ENCODE results near the gene EBF3. TPM values are rescaled to one million over a fixed set of nuclear protein-coding genes. Genes with fewer than 3 reads are reported as not detected.

Gene EBF3
- total and polyA plus RNA-seq, 3 experiments from 2014 or later: not detected

DNA sequence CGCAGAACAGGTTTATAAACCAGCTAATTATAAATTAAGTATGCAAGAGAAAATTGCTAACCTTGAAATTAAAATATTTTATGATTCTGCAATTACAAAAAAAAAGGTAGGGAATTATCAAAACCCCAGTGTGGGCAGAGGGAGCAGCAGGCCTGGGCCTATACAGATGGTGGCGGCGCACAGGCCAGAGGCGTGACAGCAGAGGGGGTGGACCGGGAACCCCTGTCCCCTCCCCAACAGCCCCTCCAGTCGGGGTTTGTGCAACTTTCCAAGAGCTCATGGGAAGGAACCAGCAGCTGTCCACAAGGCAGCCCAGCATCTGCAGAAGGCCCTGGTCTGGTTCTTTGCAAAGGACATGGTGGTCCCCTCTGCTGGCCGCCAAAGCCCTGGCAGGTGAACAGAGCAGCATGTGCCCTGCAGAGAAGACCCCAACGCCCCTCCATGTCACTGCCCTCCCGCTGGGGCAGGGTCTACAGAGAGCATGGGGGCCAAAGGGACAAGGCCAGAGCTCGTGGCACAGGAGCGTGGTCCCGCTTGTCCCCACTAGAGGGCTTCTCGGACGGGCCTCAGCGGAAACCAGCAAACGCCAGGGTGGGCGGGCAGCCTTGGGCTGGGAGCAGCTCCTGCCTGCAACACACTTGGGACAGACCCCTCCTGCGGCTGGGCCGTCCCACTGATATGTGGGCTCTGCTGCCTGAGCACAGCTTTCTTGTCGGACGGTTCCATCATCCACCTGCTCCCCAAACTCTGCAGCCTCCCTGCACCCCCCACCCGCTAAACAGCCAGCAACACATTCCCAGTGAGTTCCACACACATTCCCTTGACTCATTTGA lies 75.1 kb downstream of the EBF3 start:
- DNase-seq: peak in 3 of 5 donors; percentile 5 to 58 (median 14)
- Mint-ChIP-seq H3K4me1 (no peaks in the 10 kb centered on the region), H3K9me3 (no peaks in the 10 kb centered on the region), H3K4me3 (no peak overlapping the region), H3K36me3 (no peaks in the 10 kb centered on the region), H3K27ac (no peak overlapping the region), H3K27me3 (no peaks in the 10 kb centered on the region)
- H3K27ac ChIP-seq (ENCODE audit: low read depth, low read length): no peak overlapping the region
- H3K27me3 ChIP-seq (ENCODE audit: insufficient read depth, low read length, poor library complexity, severe bottlenecking): no peaks in the 10 kb centered on the region
- H3K4me1 ChIP-seq (ENCODE audit: insufficient read depth, low read length): no peaks in the 10 kb centered on the region
- ChIA-PET POLR2A (no interaction called here), CTCF (interaction anchor here (1.0 to 2.0 kb wide), 4 partner anchors 9 to 238 kb away, joined by 3 to 10 read pairs (median 4); partner anchors contain the start of gene C10orf143)
- no peaks in the 10 kb centered on the region for H3K9me3 ChIP-seq (ENCODE audit: low read length)
- no peak overlapping the region for H3K4me3 ChIP-seq (ENCODE audit: low read length)
- H3K36me3 ChIP-seq (ENCODE audit: insufficient read depth, low read length): no peaks in the 10 kb centered on the region

- Mint-ChIP-seq H3K4me1 (no peaks in the 10 kb centered on the region), H3K27ac (no peak overlapping the region), H3K27me3 (no peaks in the 10 kb centered on the region), H3K9me3 (no peaks in the 10 kb centered on the region), H3K36me3 (no peaks in the 10 kb centered on the region), H3K4me3 (no peak overlapping the region)
- ChIA-PET CTCF (interaction anchor here (1.0 to 2.0 kb wide), 4 partner anchors 8 to 239 kb away, joined by 3 to 10 read pairs (median 4); partner anchors contain the start of gene C10orf143), POLR2A (no interaction called here)
- Histone ChIP-seq H3K36me3 (ENCODE audit: insufficient read depth, low read length) (no peaks in the 10 kb centered on the region), H3K4me1 (ENCODE audit: insufficient read depth, low read length) (no peaks in the 10 kb centered on the region), H3K4me3 (ENCODE audit: low read length) (no peak overlapping the region), H3K9me3 (ENCODE audit: low read length) (no peaks in the 10 kb centered on the region), H3K27me3 (ENCODE audit: insufficient read depth, low read length, poor library complexity, severe bottlenecking) (no peaks in the 10 kb centered on the region), H3K27ac (ENCODE audit: low read depth, low read length) (no peak overlapping the region)
- DNase-seq: no peak
Measured at GRCh38 chr10:129887986-129888783, 75.9 kb downstream of the EBF3 start.

GRCh38 chr10:129887381-129887905 lies 76.6 kb downstream of the EBF3 start:
- Histone ChIP-seq H3K27me3 (ENCODE audit: insufficient read depth, low read length, poor library complexity, severe bottlenecking) (no peaks in the 10 kb centered on the region), H3K4me1 (ENCODE audit: insufficient read depth, low read length) (no peaks in the 10 kb centered on the region), H3K27ac (ENCODE audit: low read depth, low read length) (no peak overlapping the region), H3K9me3 (ENCODE audit: low read length) (no peaks in the 10 kb centered on the region), H3K36me3 (ENCODE audit: insufficient read depth, low read length) (no peaks in the 10 kb centered on the region), H3K4me3 (ENCODE audit: low read length) (no peak overlapping the region)
- no peaks in the 10 kb centered on the region for H3K9me3 Mint-ChIP-seq
- no peak overlapping the region for H3K4me3 Mint-ChIP-seq
- CTCF ChIA-PET: no interaction called here
- POLR2A ChIA-PET: no interaction called here
- no peaks in the 10 kb centered on the region for H3K36me3 Mint-ChIP-seq
- peak overlapping the region in 1 of 8 donors; percentile 2 for H3K27ac Mint-ChIP-seq
- DNase-seq: no peak
- no peaks in the 10 kb centered on the region for H3K27me3 Mint-ChIP-seq
- no peaks in the 10 kb centered on the region for H3K4me1 Mint-ChIP-seq

DNA sequence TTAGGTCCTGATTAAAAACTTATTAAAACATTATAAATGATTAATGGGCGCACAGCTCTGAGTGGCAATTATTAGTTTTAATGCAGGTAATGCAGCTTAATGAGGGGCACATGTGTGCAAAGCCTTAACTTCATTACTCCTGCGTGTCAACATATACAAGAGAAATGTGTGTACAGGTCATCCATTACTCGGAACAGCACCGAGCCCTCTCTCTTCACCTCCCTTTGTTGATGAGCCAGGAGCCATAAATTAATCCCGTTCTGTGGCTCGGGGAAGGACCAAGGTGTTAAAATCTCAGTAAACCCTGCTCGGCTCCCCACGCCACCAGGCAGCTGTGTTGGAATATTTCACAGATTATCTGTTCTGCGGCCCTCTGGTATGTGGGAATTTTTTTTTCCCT lies 77.8 kb downstream of the EBF3 start:
- Histone ChIP-seq H3K4me3 (ENCODE audit: low read length) (no peak overlapping the region), H3K27me3 (ENCODE audit: insufficient read depth, low read length, poor library complexity, severe bottlenecking) (no peaks in the 10 kb centered on the region), H3K27ac (ENCODE audit: low read depth, low read length) (no peak overlapping the region), H3K36me3 (ENCODE audit: insufficient read depth, low read length) (no peaks in the 10 kb centered on the region), H3K4me1 (ENCODE audit: insufficient read depth, low read length) (no peaks in the 10 kb centered on the region), H3K9me3 (ENCODE audit: low read length) (no peaks in the 10 kb centered on the region)
- no peaks in the 10 kb centered on the region for H3K4me1 Mint-ChIP-seq
- no peak overlapping the region for H3K4me3 Mint-ChIP-seq
- H3K27me3 Mint-ChIP-seq: peaks cover 0 to under 1% of the 10 kb centered on the region in 2 donors
- CTCF ChIA-PET: interaction anchor here (1.2 to 1.6 kb wide), 2 partner anchors 33 to 250 kb away, joined by 3 to 4 read pairs; partner anchors contain the start of gene GLRX3
- no peak for DNase-seq
- H3K36me3 Mint-ChIP-seq: no peaks in the 10 kb centered on the region
- no peak overlapping the region for H3K27ac Mint-ChIP-seq
- H3K9me3 Mint-ChIP-seq: no peaks in the 10 kb centered on the region
- POLR2A ChIA-PET: no interaction called here

DNA sequence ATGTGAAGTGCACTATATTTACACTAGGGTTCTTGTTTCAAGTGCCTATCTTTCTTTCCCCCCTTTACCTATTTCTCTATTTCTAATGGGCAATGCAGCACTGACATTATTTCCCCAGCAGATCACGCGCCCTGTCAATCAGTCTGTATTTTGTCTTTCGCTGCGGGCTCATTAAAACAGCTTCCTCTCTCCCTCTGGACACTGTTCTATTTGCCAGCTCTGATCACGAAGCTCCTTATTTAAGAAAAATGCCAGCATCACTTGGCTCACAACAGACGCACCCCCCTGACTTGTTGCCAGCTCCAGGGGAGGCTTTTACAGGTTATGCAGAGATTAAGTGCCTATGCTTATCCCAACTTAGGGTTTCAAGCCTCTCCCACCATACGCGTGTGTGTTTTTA lies 78.5 kb downstream of the EBF3 start:
- no peak for DNase-seq
- Histone ChIP-seq H3K4me3 (ENCODE audit: low read length) (no peak overlapping the region), H3K27me3 (ENCODE audit: insufficient read depth, low read length, poor library complexity, severe bottlenecking) (no peaks in the 10 kb centered on the region), H3K4me1 (ENCODE audit: insufficient read depth, low read length) (no peaks in the 10 kb centered on the region), H3K36me3 (ENCODE audit: insufficient read depth, low read length) (no peaks in the 10 kb centered on the region), H3K27ac (ENCODE audit: low read depth, low read length) (no peak overlapping the region), H3K9me3 (ENCODE audit: low read length) (no peaks in the 10 kb centered on the region)
- Mint-ChIP-seq H3K36me3 (no peaks in the 10 kb centered on the region), H3K4me1 (no peaks in the 10 kb centered on the region), H3K27me3 (peaks cover 0 to 2% of the 10 kb centered on the region in 2 donors), H3K9me3 (no peaks in the 10 kb centered on the region), H3K4me3 (no peak overlapping the region), H3K27ac (no peak overlapping the region)
- CTCF ChIA-PET: interaction anchor here (1.2 to 1.6 kb wide), 2 partner anchors 32 to 251 kb away, joined by 3 to 4 read pairs; partner anchors contain the start of gene GLRX3
- POLR2A ChIA-PET: no interaction called here

DNA sequence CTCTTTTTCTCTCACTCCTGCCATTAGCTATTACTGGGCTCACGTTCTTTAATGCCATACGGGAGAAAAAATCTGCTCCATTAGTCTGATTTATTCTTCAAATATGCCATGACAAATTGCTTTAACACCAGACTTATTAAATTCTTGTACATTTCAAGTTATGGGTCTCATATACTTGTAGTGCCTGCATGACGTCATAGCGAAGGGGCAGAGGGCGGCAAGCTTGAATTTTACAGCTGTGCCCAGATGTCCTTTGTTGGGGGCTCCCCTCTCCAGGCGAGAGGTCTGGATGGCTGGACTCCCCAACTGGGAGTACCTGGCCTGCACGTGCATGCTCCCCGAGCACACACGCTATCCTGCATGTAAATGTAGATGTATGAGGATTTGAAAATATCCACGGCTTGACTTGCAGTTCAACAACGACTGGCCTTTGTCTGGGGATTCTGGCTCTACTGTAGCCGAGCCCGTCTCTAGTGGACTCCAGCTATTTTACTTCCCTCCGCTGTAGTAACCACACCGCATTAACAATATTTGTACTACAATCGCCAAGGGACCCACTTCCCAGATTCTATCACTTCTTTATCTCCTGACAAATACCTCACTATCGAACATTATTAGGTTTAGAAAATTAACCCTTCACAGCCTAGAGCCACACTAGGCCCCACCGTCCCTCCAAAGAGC lies 79.5 kb downstream of the EBF3 start:
- CTCF ChIA-PET: no interaction called here
- no peak overlapping the region for H3K4me3 ChIP-seq (ENCODE audit: low read length)

GRCh38 chr10:129883626-129884397 lies 80.3 kb downstream of the EBF3 start:
- no peaks in the 10 kb centered on the region for H3K9me3 Mint-ChIP-seq

More for the DNA sequence above, 79.5 kb downstream of the EBF3 start:
- Histone ChIP-seq H3K4me1 (ENCODE audit: insufficient read depth, low read length) (no peaks in the 10 kb centered on the region), H3K9me3 (ENCODE audit: low read length) (no peaks in the 10 kb centered on the region), H3K36me3 (ENCODE audit: insufficient read depth, low read length) (no peaks in the 10 kb centered on the region), H3K27me3 (ENCODE audit: insufficient read depth, low read length, poor library complexity, severe bottlenecking) (no peaks in the 10 kb centered on the region), H3K27ac (ENCODE audit: low read depth, low read length) (no peak overlapping the region)
- Mint-ChIP-seq H3K4me1 (no peaks in the 10 kb centered on the region), H3K27me3 (peaks cover 0 to 2% of the 10 kb centered on the region in 2 donors), H3K9me3 (no peaks in the 10 kb centered on the region), H3K4me3 (no peak overlapping the region), H3K36me3 (no peaks in the 10 kb centered on the region), H3K27ac (no peak overlapping the region)
- DNase-seq: no peak
- POLR2A ChIA-PET: no interaction called here

More at GRCh38 chr10:129883626-129884397, 80.3 kb downstream of the EBF3 start:
- no peak overlapping the region for H3K27ac Mint-ChIP-seq
- no peaks in the 10 kb centered on the region for H3K4me1 Mint-ChIP-seq
- H3K27me3 Mint-ChIP-seq: peaks cover 0 to 2% of the 10 kb centered on the region in 2 donors
- no peaks in the 10 kb centered on the region for H3K36me3 Mint-ChIP-seq
- Histone ChIP-seq H3K4me1 (ENCODE audit: insufficient read depth, low read length) (no peaks in the 10 kb centered on the region), H3K27me3 (ENCODE audit: insufficient read depth, low read length, poor library complexity, severe bottlenecking) (no peaks in the 10 kb centered on the region), H3K4me3 (ENCODE audit: low read length) (no peak overlapping the region), H3K36me3 (ENCODE audit: insufficient read depth, low read length) (no peaks in the 10 kb centered on the region), H3K27ac (ENCODE audit: low read depth, low read length) (no peak overlapping the region), H3K9me3 (ENCODE audit: low read length) (no peaks in the 10 kb centered on the region)
- no peak overlapping the region for H3K4me3 Mint-ChIP-seq
- DNase-seq: no peak
- POLR2A ChIA-PET: no interaction called here
- CTCF ChIA-PET: interaction anchor here (1.4 kb wide), 1 partner anchor 8 kb away, joined by 4 read pairs; no protein-coding TSS in a partner anchor
